C4-2B (cell line): ENCODE measurements around the gene SHFL.

Experiments
- CTCF ChIP-seq: fragments of 450-650 bp; conservative IDR thresholded peaks from 2 replicates; pipeline ENCODE4 v1.5.1; 2017; ENCODE audit warnings: mild to moderate bottlenecking
- ZFX ChIP-seq: fragments of 450-650 bp; IDR thresholded peaks from 2 replicates; pipeline ENCODE4 v1.6.1; 2017

GRCh38 chr19:10107817-10108367, 21.8 kb downstream of the SHFL start:
- no peak for TF ChIP-seq CTCF
- no peak for TF ChIP-seq ZFX
